CD14-positive monocyte (primary cell): ENCODE measurements around the gene ZSCAN23. TPM values are rescaled to one million over a fixed set of nuclear protein-coding genes. Genes with fewer than 3 reads are reported as not detected.

Experiments
- DNase-seq, 3 donors: peaks; one replicate each; pipeline ENCODE4 v3.0.0-alpha.2; 2011 to 2022
- H2AFZ ChIP-seq: 2 replicates; pipeline ENCODE4 v1.6.0; 2012; ENCODE audit warnings: mild to moderate bottlenecking, low read depth, low read length, inconsistent platforms; ENCODE audit not compliant: insufficient read depth, poor library complexity, severe bottlenecking
- H3K27ac ChIP-seq, 2 donors: 1 replicate in 1 of 2; 2 replicates in 1 of 2; pipeline ENCODE4 v1.5.1; 2012 to 2013; ENCODE audit warnings: low read length in 2 of 2, control low read depth in 1 of 2, inconsistent platforms in 1 of 2, low read depth in 1 of 2, mild to moderate bottlenecking in 1 of 2
- H3K27me3 ChIP-seq, 2 donors: one replicate each; pipeline versions ENCODE4 v1.6.0 to v1.6.1; 2011 to 2013; ENCODE audit warnings: low read length in 2 of 2; ENCODE audit not compliant: control insufficient read depth in 2 of 2, insufficient read depth in 2 of 2
- H3K36me3 ChIP-seq, 2 donors: replicated peaks in 1 of 2; 1 replicate in 1 of 2; 2 replicates in 1 of 2; pipeline versions ENCODE4 v1.5.1 to v1.6.1; 2012 to 2013; ENCODE audit warnings: low read length in 2 of 2, control low read depth in 1 of 2, inconsistent platforms in 1 of 2, mild to moderate bottlenecking in 1 of 2; ENCODE audit not compliant: insufficient read depth in 2 of 2, control insufficient read depth in 1 of 2
- H3K4me1 ChIP-seq, 2 donors: 1 replicate in 1 of 2; 2 replicates in 1 of 2; pipeline versions ENCODE4 v1.5.1 to v1.6.1; 2012 to 2013; ENCODE audit warnings: low read length in 2 of 2, control low read depth in 1 of 2, inconsistent platforms in 1 of 2, mild to moderate bottlenecking in 1 of 2, moderate library complexity in 1 of 2; ENCODE audit not compliant: insufficient read depth in 2 of 2, control insufficient read depth in 1 of 2
- H3K4me2 ChIP-seq: replicated peaks from 2 replicates; pipeline ENCODE3; 2012; ENCODE audit warnings: low read length, moderate library complexity, mild to moderate bottlenecking; ENCODE audit not compliant: poor library complexity, severe bottlenecking; ENCODE audit errors: extremely low read depth
- H3K4me3 ChIP-seq, 3 experiments: fragments of 200-600 bp in 1 of 3; sonication (generic) in 1 of 3; replicated peaks in 1 of 3; 1 replicate in 2 of 3; 2 replicates in 1 of 3; pipeline ENCODE4 v1.5.1; 2011 to 2013; ENCODE audit warnings: low read length in 3 of 3, mild to moderate bottlenecking in 3 of 3, control low read depth in 2 of 3, low read depth in 2 of 3, inconsistent platforms in 1 of 3, moderate library complexity in 1 of 3
- H3K79me2 ChIP-seq: 2 replicates; pipeline ENCODE4 v1.6.0; 2012; ENCODE audit warnings: mild to moderate bottlenecking, control low read depth, inconsistent platforms, low read length, moderate library complexity; ENCODE audit not compliant: insufficient read depth
- H3K9ac ChIP-seq: 2 replicates; pipeline ENCODE4 v1.6.0; 2017; ENCODE audit warnings: low read length, mild to moderate bottlenecking; ENCODE audit not compliant: insufficient read depth, poor library complexity, severe bottlenecking
- H3K9me3 ChIP-seq, 2 donors: replicated peaks in 1 of 2; 1 replicate in 1 of 2; 2 replicates in 1 of 2; pipeline versions ENCODE4 v1.5.1 to v1.6.1; 2012 to 2013; ENCODE audit warnings: low read length in 2 of 2, control low read depth in 1 of 2; ENCODE audit not compliant: control insufficient read depth in 1 of 2, insufficient read depth in 1 of 2
- H4K20me1 ChIP-seq: 2 replicates; pipeline ENCODE4 v1.6.0; 2012; ENCODE audit warnings: mild to moderate bottlenecking, low read length, control low read depth, moderate library complexity; ENCODE audit not compliant: insufficient read depth
- H3K27ac Mint-ChIP-seq, 7 donors: one replicate each; pipeline ENCODE4 v1.8.0; 2020; ENCODE audit warnings: mild to moderate bottlenecking in 7 of 7, mixed read lengths in 7 of 7, moderate library complexity in 6 of 7, inconsistent platforms in 2 of 7
- H3K27me3 Mint-ChIP-seq, 3 donors: one replicate each; pipeline ENCODE4 v1.8.0; 2021 to 2022; ENCODE audit warnings: low read depth in 3 of 3, mild to moderate bottlenecking in 3 of 3, mixed read lengths in 3 of 3, moderate library complexity in 3 of 3, inconsistent platforms in 1 of 3
- H3K36me3 Mint-ChIP-seq, 2 donors: one replicate each; pipeline ENCODE4 v1.8.0; 2020; ENCODE audit warnings: mixed read lengths in 2 of 2, inconsistent platforms in 1 of 2, mild to moderate bottlenecking in 1 of 2
- H3K4me1 Mint-ChIP-seq: one replicate; pipeline ENCODE4 v1.8.0; 2020; ENCODE audit warnings: mild to moderate bottlenecking, mixed read lengths
- H3K4me3 Mint-ChIP-seq, 2 donors: one replicate each; pipeline ENCODE4 v1.8.0; 2020; ENCODE audit warnings: mild to moderate bottlenecking in 2 of 2, mixed read lengths in 2 of 2, moderate library complexity in 1 of 2
- H3K9me3 Mint-ChIP-seq, 7 donors: one replicate each; pipeline ENCODE4 v1.8.0; 2020 to 2022; ENCODE audit warnings: mixed read lengths in 7 of 7, mild to moderate bottlenecking in 6 of 7, moderate library complexity in 6 of 7, inconsistent platforms in 2 of 7
- CTCF ChIP-seq: fragments of 200-600 bp; IDR thresholded peaks from one replicate; pipeline ENCODE4 v1.8.0; 2022; ENCODE audit warnings: antibody characterized with exemption, mild to moderate bottlenecking
- WGBS: methylation state at CpG from one replicate; pipeline ENCODE4 v1.1.5; 2013; ENCODE audit warnings: missing lambda C conversion rate; ENCODE audit not compliant: insufficient coverage; 5-methylcytosine and 5-hydroxymethylcytosine counted together
- intact Hi-C, 2 donors: fragments of 100-400 bp; cut with micrococcal nuclease; formaldehyde crosslinking; loops; one replicate each; pipeline versions ENCODE4 v1.15.0 to v1.15.1; 2023
- polyA plus RNA-seq, 3 donors: library from polyadenylated mRNA; depleted of rRNA in 1 of 3; unstranded in 2 of 3; stranded (reverse) in 1 of 3; fragments of 300-500 nt in 2 of 3; fragments of >200 nt in 1 of 3; fragmentation: Illumina TruSeq in 2 of 3; gene quantifications; 1 replicate in 2 of 3; 2 replicates in 1 of 3; pipeline ENCODE4 v1.2.3, GENCODE V29; 2012 to 2021
- small RNA-seq: library from RNA; depleted of rRNA; stranded (forward); fragments of <200 nt; gene quantifications from one replicate; pipeline ENCODE3, GENCODE V24; 2012; ENCODE audit warnings: low read depth; ENCODE audit not compliant: insufficient read length

The ZSCAN23 gene
- polyA plus RNA-seq, 3 donors, result not detected

GRCh38 chr6:28383235-28384142, 59.8 kb downstream of the ZSCAN23 start:
- DNase-seq, result peak; percentile 81 to 88 (median 85)
- H3K27ac ChIP-seq, result peak overlapping the region; percentile 60 to 86

More at GRCh38 chr6:28383235-28384142, 59.8 kb downstream of the ZSCAN23 start:
- H3K27ac Mint-ChIP-seq, result peak overlapping the region; percentile 85 to 96 (median 95)
- Histone ChIP-seq H3K9me3 (peaks cover 3 to 7% of the 10 kb centered on the region in 2 donors), H3K27me3 (no peaks in the 10 kb centered on the region), H3K79me2 (no peaks in the 10 kb centered on the region), H3K36me3 (peaks cover 5 to 24% of the 10 kb centered on the region in 2 donors), H3K4me3 (peak overlapping the region; percentile 55 to 76 (median 64)), H3K9ac (peak overlapping the region; percentile 55), H2AFZ (peak overlapping the region; percentile 79), H3K4me1 (peaks cover 6 to 8% of the 10 kb centered on the region in 2 donors), H4K20me1 (no peaks in the 10 kb centered on the region), H3K4me2 (peak overlapping the region; percentile 76)
- TF ChIP-seq CTCF, result peak; percentile 25
- H3K4me3 Mint-ChIP-seq, result peak overlapping the region; percentile 85 to 88
- peaks cover 16% of the 10 kb centered on the region for H3K4me1 Mint-ChIP-seq
- peaks cover 26 to 30% of the 10 kb centered on the region in 2 donors for H3K36me3 Mint-ChIP-seq
- 2% methylated on average over 27 of the region's 31 CpGs for WGBS
- intact Hi-C loops, result no loop called here
- H3K27me3 Mint-ChIP-seq, result no peaks in the 10 kb centered on the region
- peaks cover 0 to 7% (median 3%) of the 10 kb centered on the region in 7 donors for H3K9me3 Mint-ChIP-seq

Small RNAs within 50 kb of the gene (small RNA-seq; reads per million reads assigned to genes)
- not detected for gene RNU2-45P

Other genes with a start within 250 kb of the ZSCAN23 start
- 10 to 100 TPM in 1 of 3 donors, 1 to 10 TPM in 2; 2.2 to 11.6 (median 5.0) TPM for gene ZSCAN9, start 218.2 kb downstream of the ZSCAN23 start, polyA plus RNA-seq
- gene ZKSCAN4, start 191.2 kb downstream of the ZSCAN23 start, polyA plus RNA-seq, result 1 to 10 TPM; 1.5 to 2.0 (median 1.6) TPM
- 1 to 10 TPM in 1 of 3 donors, under 1 TPM in 2; 0.12 to 1.1 (median 0.94) TPM for gene NKAPL, start 184.2 kb downstream of the ZSCAN23 start, polyA plus RNA-seq
- 1 to 10 TPM; 3.4 to 8.3 (median 3.5) TPM for gene ZSCAN26, start 176.3 kb downstream of the ZSCAN23 start, polyA plus RNA-seq
- under 1 TPM; 0.15 to 0.36 (median 0.17) TPM for gene PGBD1, start 161.9 kb downstream of the ZSCAN23 start, polyA plus RNA-seq
- under 1 TPM in 2 of 3 donors, not detected in 1; 0.25 to 0.35 TPM for gene ZSCAN31, start 107.3 kb downstream of the ZSCAN23 start, polyA plus RNA-seq
- gene ZKSCAN3, start 93.5 kb downstream of the ZSCAN23 start, polyA plus RNA-seq, result 1 to 10 TPM in 2 of 3 donors, under 1 TPM in 1; 0.36 to 1.7 (median 1.6) TPM
- under 1 TPM; 0.50 to 0.79 (median 0.73) TPM for gene ZSCAN12, start 43.7 kb downstream of the ZSCAN23 start, polyA plus RNA-seq
- gene GPX6, start 72.3 kb upstream of the ZSCAN23 start, polyA plus RNA-seq, result not detected
- not detected for gene GPX5, start 82.4 kb upstream of the ZSCAN23 start, polyA plus RNA-seq